Fibroblast of lung (primary cell): ENCODE measurements around the gene TOR1AIP2.

Experiments used
- EZH2 ChIP-seq: IDR thresholded peaks from 2 replicates; pipeline ENCODE4 v1.5.1; 2012; ENCODE audit warnings: low read length, control low read depth, mild to moderate bottlenecking; ENCODE audit errors: missing control alignments
- TF ChIP-seq, protein P1 (sequence below), 2 donors: IDR thresholded peaks in 1 of 2; conservative IDR thresholded peaks in 1 of 2; 1 replicate in 1 of 2; 2 replicates in 1 of 2; pipeline ENCODE4 v1.5.1; 2011 to 2012; ENCODE audit warnings: low read length in 2 of 2, control low read depth in 1 of 2, inconsistent platforms in 1 of 2, low read depth in 1 of 2, mild to moderate bottlenecking in 1 of 2

DNA sequence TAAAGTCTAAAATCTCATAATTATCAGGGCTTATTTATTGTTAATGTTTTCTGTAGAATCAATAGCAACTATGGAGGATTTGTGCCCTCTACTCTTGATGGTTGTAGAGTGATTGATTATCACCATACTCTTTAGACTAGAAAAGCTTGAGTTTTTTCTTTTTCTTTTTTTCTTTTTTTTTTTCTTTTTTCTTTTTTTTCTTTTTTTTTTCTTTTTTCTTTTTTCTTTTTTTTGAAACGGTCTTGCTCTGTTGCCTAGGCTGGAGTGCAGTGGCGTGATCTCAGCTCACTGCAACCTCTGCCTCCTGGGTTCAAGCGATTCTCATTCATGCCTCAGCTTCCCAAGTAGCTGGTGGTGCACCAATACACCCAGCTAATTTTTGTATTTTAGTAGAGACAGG, 34.2 kb upstream of the TOR1AIP2 start:
- TF ChIP-seq, protein P1, sequence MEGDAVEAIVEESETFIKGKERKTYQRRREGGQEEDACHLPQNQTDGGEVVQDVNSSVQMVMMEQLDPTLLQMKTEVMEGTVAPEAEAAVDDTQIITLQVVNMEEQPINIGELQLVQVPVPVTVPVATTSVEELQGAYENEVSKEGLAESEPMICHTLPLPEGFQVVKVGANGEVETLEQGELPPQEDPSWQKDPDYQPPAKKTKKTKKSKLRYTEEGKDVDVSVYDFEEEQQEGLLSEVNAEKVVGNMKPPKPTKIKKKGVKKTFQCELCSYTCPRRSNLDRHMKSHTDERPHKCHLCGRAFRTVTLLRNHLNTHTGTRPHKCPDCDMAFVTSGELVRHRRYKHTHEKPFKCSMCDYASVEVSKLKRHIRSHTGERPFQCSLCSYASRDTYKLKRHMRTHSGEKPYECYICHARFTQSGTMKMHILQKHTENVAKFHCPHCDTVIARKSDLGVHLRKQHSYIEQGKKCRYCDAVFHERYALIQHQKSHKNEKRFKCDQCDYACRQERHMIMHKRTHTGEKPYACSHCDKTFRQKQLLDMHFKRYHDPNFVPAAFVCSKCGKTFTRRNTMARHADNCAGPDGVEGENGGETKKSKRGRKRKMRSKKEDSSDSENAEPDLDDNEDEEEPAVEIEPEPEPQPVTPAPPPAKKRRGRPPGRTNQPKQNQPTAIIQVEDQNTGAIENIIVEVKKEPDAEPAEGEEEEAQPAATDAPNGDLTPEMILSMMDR (conservative IDR thresholded peaks at IDR 0.05 in 1 of 2, IDR thresholded peaks at IDR 0.05 in 1 of 2; ENCODE audit: low read depth in 1 of 2, low read length in 2 of 2) = no peak
- no peak for TF ChIP-seq EZH2
